PFSK-1 (cell line): ENCODE measurements around the gene AAK1.

Experiments used
- POLR2AphosphoS5 ChIP-seq: IDR thresholded peaks from 2 replicates; pipeline ENCODE4 v1.6.1; 2012; ENCODE audit warnings: low read depth, mild to moderate bottlenecking, control low read depth, low read length, moderate library complexity
- SIN3A ChIP-seq: IDR thresholded peaks from 2 replicates; pipeline ENCODE4 v1.6.1; 2012; ENCODE audit warnings: mild to moderate bottlenecking, low read length, moderate library complexity, borderline replicate concordance; ENCODE audit not compliant: insufficient read depth
- TAF1 ChIP-seq: IDR thresholded peaks from 2 replicates; pipeline ENCODE4 v1.6.1; 2012; ENCODE audit warnings: low read length, control low read depth, borderline replicate concordance; ENCODE audit not compliant: insufficient read depth
- TF ChIP-seq, protein P1 (sequence below), 2 experiments: IDR thresholded peaks; 2 replicates each; pipeline versions ENCODE4 v1.6.1 to v1.8.0; 2011 to 2012; ENCODE audit warnings: low read depth in 2 of 2, low read length in 2 of 2, control low read depth in 1 of 2, inconsistent platforms in 1 of 2, mild to moderate bottlenecking in 1 of 2, moderate library complexity in 1 of 2; ENCODE audit not compliant: insufficient read depth in 1 of 2

DNA sequence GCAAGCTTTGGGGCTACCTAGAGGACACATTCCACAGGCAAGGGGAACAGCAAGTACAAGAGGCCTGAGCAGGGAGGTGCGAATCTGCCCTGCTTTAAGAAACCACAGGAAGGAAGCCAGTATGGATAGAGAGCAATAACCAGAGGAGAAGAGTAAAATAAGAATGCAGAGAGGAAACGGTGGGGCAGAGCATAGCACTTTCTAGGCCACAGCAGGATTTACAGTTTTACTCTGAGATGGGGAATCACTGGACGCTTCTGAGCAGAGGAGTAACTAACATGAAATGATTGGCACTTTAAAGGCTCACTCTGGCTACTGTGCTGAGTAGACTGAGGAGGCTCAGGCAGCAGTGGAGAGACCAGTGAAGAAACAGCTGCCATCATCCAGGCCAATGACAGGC is 23.8 kb downstream of the AAK1 start:
- no peak for TF ChIP-seq POLR2AphosphoS5
- TF ChIP-seq, protein P1, sequence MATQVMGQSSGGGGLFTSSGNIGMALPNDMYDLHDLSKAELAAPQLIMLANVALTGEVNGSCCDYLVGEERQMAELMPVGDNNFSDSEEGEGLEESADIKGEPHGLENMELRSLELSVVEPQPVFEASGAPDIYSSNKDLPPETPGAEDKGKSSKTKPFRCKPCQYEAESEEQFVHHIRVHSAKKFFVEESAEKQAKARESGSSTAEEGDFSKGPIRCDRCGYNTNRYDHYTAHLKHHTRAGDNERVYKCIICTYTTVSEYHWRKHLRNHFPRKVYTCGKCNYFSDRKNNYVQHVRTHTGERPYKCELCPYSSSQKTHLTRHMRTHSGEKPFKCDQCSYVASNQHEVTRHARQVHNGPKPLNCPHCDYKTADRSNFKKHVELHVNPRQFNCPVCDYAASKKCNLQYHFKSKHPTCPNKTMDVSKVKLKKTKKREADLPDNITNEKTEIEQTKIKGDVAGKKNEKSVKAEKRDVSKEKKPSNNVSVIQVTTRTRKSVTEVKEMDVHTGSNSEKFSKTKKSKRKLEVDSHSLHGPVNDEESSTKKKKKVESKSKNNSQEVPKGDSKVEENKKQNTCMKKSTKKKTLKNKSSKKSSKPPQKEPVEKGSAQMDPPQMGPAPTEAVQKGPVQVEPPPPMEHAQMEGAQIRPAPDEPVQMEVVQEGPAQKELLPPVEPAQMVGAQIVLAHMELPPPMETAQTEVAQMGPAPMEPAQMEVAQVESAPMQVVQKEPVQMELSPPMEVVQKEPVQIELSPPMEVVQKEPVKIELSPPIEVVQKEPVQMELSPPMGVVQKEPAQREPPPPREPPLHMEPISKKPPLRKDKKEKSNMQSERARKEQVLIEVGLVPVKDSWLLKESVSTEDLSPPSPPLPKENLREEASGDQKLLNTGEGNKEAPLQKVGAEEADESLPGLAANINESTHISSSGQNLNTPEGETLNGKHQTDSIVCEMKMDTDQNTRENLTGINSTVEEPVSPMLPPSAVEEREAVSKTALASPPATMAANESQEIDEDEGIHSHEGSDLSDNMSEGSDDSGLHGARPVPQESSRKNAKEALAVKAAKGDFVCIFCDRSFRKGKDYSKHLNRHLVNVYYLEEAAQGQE (IDR thresholded peaks at IDR 0.05; ENCODE audit: insufficient read depth in 1 of 2, low read depth in 2 of 2, low read length in 2 of 2) = no peak
- no peak for TF ChIP-seq TAF1
- no peak for TF ChIP-seq SIN3A
